GM18873 (cell line): ENCODE measurements around the gene MGP.

Experiments used
- ATAC-seq: cut with Tn5 transposase; IDR thresholded peaks from one replicate; pipeline ENCODE4 v1.9.1; 2021; ENCODE audit warnings: mild to moderate bottlenecking, moderate library complexity, moderate number of reproducible peaks; ENCODE audit not compliant: unreplicated experiment, low FRiP score

The MGP gene

DNA sequence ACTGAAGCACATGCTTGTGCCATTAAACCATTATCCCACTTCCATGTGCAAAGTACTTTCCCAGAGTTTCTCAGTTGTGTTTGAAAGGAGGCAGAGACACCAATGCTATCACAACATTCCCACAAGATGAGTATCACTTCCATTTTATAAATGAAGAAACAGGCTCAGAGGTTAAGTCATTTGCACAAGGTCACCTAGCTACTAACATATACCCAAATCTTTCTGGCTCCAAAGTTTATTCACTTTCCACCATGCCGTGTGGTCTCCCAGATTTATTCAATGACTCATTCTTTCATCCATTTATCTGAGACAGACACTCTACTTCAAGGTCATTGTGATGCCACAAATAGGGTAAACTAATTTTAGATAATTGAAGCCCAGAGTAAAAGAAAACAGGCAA is 51.7 kb downstream of the MGP start:
- no peak for ATAC-seq

DNA sequence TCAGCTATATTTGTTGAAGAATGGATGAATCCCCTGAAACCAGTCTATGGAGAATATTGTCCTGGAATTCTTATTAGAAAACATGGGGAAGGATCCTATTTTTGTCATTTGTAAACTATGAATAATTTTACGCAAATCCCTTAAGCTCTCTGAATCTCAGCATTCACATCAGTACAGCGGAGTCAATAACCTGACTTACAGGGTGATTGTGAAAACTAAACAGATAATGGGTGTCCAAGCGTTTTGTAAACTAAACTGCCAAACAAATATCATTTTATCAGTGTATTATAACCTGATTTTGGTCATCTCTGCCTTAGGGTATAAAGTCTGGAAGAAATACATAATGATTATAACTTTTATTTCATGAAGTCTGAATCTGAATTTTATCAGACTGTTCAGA is 52.3 kb downstream of the MGP start:
- no peak for ATAC-seq
